CD14-positive monocyte (primary cell): ENCODE data around the gene ZNF423. TPM values are rescaled to one million over a fixed set of nuclear protein-coding genes. Genes with fewer than 3 reads are reported as not detected.

Source experiments
- DNase-seq, 3 donors: peaks; one replicate each; pipeline ENCODE4 v3.0.0-alpha.2; 2011 to 2022
- H2AFZ ChIP-seq: 2 replicates; pipeline ENCODE4 v1.6.0; 2012; ENCODE audit warnings: mild to moderate bottlenecking, low read depth, low read length, inconsistent platforms; ENCODE audit not compliant: insufficient read depth, poor library complexity, severe bottlenecking
- H3K27ac ChIP-seq, 2 donors: 1 replicate in 1 of 2; 2 replicates in 1 of 2; pipeline ENCODE4 v1.5.1; 2012 to 2013; ENCODE audit warnings: low read length in 2 of 2, control low read depth in 1 of 2, inconsistent platforms in 1 of 2, low read depth in 1 of 2, mild to moderate bottlenecking in 1 of 2
- H3K27me3 ChIP-seq, 2 donors: one replicate each; pipeline versions ENCODE4 v1.6.0 to v1.6.1; 2011 to 2013; ENCODE audit warnings: low read length in 2 of 2; ENCODE audit not compliant: control insufficient read depth in 2 of 2, insufficient read depth in 2 of 2
- H3K36me3 ChIP-seq, 2 donors: replicated peaks in 1 of 2; 1 replicate in 1 of 2; 2 replicates in 1 of 2; pipeline versions ENCODE4 v1.5.1 to v1.6.1; 2012 to 2013; ENCODE audit warnings: low read length in 2 of 2, control low read depth in 1 of 2, inconsistent platforms in 1 of 2, mild to moderate bottlenecking in 1 of 2; ENCODE audit not compliant: insufficient read depth in 2 of 2, control insufficient read depth in 1 of 2
- H3K4me1 ChIP-seq, 2 donors: 1 replicate in 1 of 2; 2 replicates in 1 of 2; pipeline versions ENCODE4 v1.5.1 to v1.6.1; 2012 to 2013; ENCODE audit warnings: low read length in 2 of 2, control low read depth in 1 of 2, inconsistent platforms in 1 of 2, mild to moderate bottlenecking in 1 of 2, moderate library complexity in 1 of 2; ENCODE audit not compliant: insufficient read depth in 2 of 2, control insufficient read depth in 1 of 2
- H3K4me2 ChIP-seq: replicated peaks from 2 replicates; pipeline ENCODE3; 2012; ENCODE audit warnings: low read length, moderate library complexity, mild to moderate bottlenecking; ENCODE audit not compliant: poor library complexity, severe bottlenecking; ENCODE audit errors: extremely low read depth
- H3K4me3 ChIP-seq, 3 experiments: fragments of 200-600 bp in 1 of 3; sonication (generic) in 1 of 3; replicated peaks in 1 of 3; 1 replicate in 2 of 3; 2 replicates in 1 of 3; pipeline ENCODE4 v1.5.1; 2011 to 2013; ENCODE audit warnings: low read length in 3 of 3, mild to moderate bottlenecking in 3 of 3, control low read depth in 2 of 3, low read depth in 2 of 3, inconsistent platforms in 1 of 3, moderate library complexity in 1 of 3
- H3K79me2 ChIP-seq: 2 replicates; pipeline ENCODE4 v1.6.0; 2012; ENCODE audit warnings: mild to moderate bottlenecking, control low read depth, inconsistent platforms, low read length, moderate library complexity; ENCODE audit not compliant: insufficient read depth
- H3K9ac ChIP-seq: 2 replicates; pipeline ENCODE4 v1.6.0; 2017; ENCODE audit warnings: low read length, mild to moderate bottlenecking; ENCODE audit not compliant: insufficient read depth, poor library complexity, severe bottlenecking
- H3K9me3 ChIP-seq, 2 donors: replicated peaks in 1 of 2; 1 replicate in 1 of 2; 2 replicates in 1 of 2; pipeline versions ENCODE4 v1.5.1 to v1.6.1; 2012 to 2013; ENCODE audit warnings: low read length in 2 of 2, control low read depth in 1 of 2; ENCODE audit not compliant: control insufficient read depth in 1 of 2, insufficient read depth in 1 of 2
- H4K20me1 ChIP-seq: 2 replicates; pipeline ENCODE4 v1.6.0; 2012; ENCODE audit warnings: mild to moderate bottlenecking, low read length, control low read depth, moderate library complexity; ENCODE audit not compliant: insufficient read depth
- H3K27ac Mint-ChIP-seq, 7 donors: one replicate each; pipeline ENCODE4 v1.8.0; 2020; ENCODE audit warnings: mild to moderate bottlenecking in 7 of 7, mixed read lengths in 7 of 7, moderate library complexity in 6 of 7, inconsistent platforms in 2 of 7
- H3K27me3 Mint-ChIP-seq, 3 donors: one replicate each; pipeline ENCODE4 v1.8.0; 2021 to 2022; ENCODE audit warnings: low read depth in 3 of 3, mild to moderate bottlenecking in 3 of 3, mixed read lengths in 3 of 3, moderate library complexity in 3 of 3, inconsistent platforms in 1 of 3
- H3K36me3 Mint-ChIP-seq, 2 donors: one replicate each; pipeline ENCODE4 v1.8.0; 2020; ENCODE audit warnings: mixed read lengths in 2 of 2, inconsistent platforms in 1 of 2, mild to moderate bottlenecking in 1 of 2
- H3K4me1 Mint-ChIP-seq: one replicate; pipeline ENCODE4 v1.8.0; 2020; ENCODE audit warnings: mild to moderate bottlenecking, mixed read lengths
- H3K4me3 Mint-ChIP-seq, 2 donors: one replicate each; pipeline ENCODE4 v1.8.0; 2020; ENCODE audit warnings: mild to moderate bottlenecking in 2 of 2, mixed read lengths in 2 of 2, moderate library complexity in 1 of 2
- H3K9me3 Mint-ChIP-seq, 7 donors: one replicate each; pipeline ENCODE4 v1.8.0; 2020 to 2022; ENCODE audit warnings: mixed read lengths in 7 of 7, mild to moderate bottlenecking in 6 of 7, moderate library complexity in 6 of 7, inconsistent platforms in 2 of 7
- CTCF ChIP-seq: fragments of 200-600 bp; IDR thresholded peaks from one replicate; pipeline ENCODE4 v1.8.0; 2022; ENCODE audit warnings: antibody characterized with exemption, mild to moderate bottlenecking
- WGBS: methylation state at CpG from one replicate; pipeline ENCODE4 v1.1.5; 2013; ENCODE audit warnings: missing lambda C conversion rate; ENCODE audit not compliant: insufficient coverage; 5-methylcytosine and 5-hydroxymethylcytosine counted together
- intact Hi-C, 2 donors: fragments of 100-400 bp; cut with micrococcal nuclease; formaldehyde crosslinking; loops; one replicate each; pipeline versions ENCODE4 v1.15.0 to v1.15.1; 2023
- polyA plus RNA-seq, 3 donors: library from polyadenylated mRNA; depleted of rRNA in 1 of 3; unstranded in 2 of 3; stranded (reverse) in 1 of 3; fragments of 300-500 nt in 2 of 3; fragments of >200 nt in 1 of 3; fragmentation: Illumina TruSeq in 2 of 3; gene quantifications; 1 replicate in 2 of 3; 2 replicates in 1 of 3; pipeline ENCODE4 v1.2.3, GENCODE V29; 2012 to 2021

The ZNF423 gene
- polyA plus RNA-seq, 3 donors = not detected

- no peak overlapping the region for H3K27ac Mint-ChIP-seq
- intact Hi-C loops = no loop called here
- H3K36me3 Mint-ChIP-seq = no peaks in the 10 kb centered on the region
- no peaks in the 10 kb centered on the region for H3K4me1 Mint-ChIP-seq
- Histone ChIP-seq H3K9me3 (peaks cover 8 to 19% of the 10 kb centered on the region in 2 donors), H3K79me2 (no peaks in the 10 kb centered on the region), H3K9ac (no peak overlapping the region), H3K27me3 (no peaks in the 10 kb centered on the region), H3K27ac (no peak overlapping the region), H3K36me3 (no peaks in the 10 kb centered on the region), H3K4me3 (no peak overlapping the region), H4K20me1 (no peaks in the 10 kb centered on the region), H3K4me1 (no peaks in the 10 kb centered on the region), H3K4me2 (no peak overlapping the region), H2AFZ (no peak overlapping the region)
- no peak for TF ChIP-seq CTCF
- no peak overlapping the region for H3K4me3 Mint-ChIP-seq
- H3K27me3 Mint-ChIP-seq = peaks cover 2 to 6% (median 3%) of the 10 kb centered on the region in 3 donors
- peaks cover 7 to 25% (median 12%) of the 10 kb centered on the region in 7 donors for H3K9me3 Mint-ChIP-seq
- WGBS = 87% methylated on average over 3 of the region's 10 CpGs
- DNase-seq = no peak
Measured at GRCh38 chr16:49733313-49734009, 122.5 kb downstream of the ZNF423 start.

- H4K20me1 ChIP-seq = no peaks in the 10 kb centered on the region
- H3K4me3 ChIP-seq = no peak overlapping the region
- no peaks in the 10 kb centered on the region for H3K79me2 ChIP-seq
- H3K9me3 ChIP-seq = peaks cover 8 to 19% of the 10 kb centered on the region in 2 donors
- 100% methylated on average over 1 of the region's 3 CpGs for WGBS
- Mint-ChIP-seq H3K4me3 (no peak overlapping the region), H3K36me3 (no peaks in the 10 kb centered on the region), H3K4me1 (no peaks in the 10 kb centered on the region), H3K27me3 (peaks cover 2 to 4% (median 3%) of the 10 kb centered on the region in 3 donors), H3K9me3 (peaks cover 7 to 25% (median 12%) of the 10 kb centered on the region in 7 donors), H3K27ac (no peak overlapping the region)
- DNase-seq = no peak
- H3K27me3 ChIP-seq = no peaks in the 10 kb centered on the region
- no peak overlapping the region for H3K27ac ChIP-seq
- intact Hi-C loops = no loop called here
- H3K4me1 ChIP-seq = no peaks in the 10 kb centered on the region
- H3K4me2 ChIP-seq = no peak overlapping the region
- no peaks in the 10 kb centered on the region for H3K36me3 ChIP-seq
- TF ChIP-seq CTCF = no peak
- no peak overlapping the region for H3K9ac ChIP-seq
- no peak overlapping the region for H2AFZ ChIP-seq
Measured at GRCh38 chr16:49731911-49732310, 124.0 kb downstream of the ZNF423 start.
